ENCODE data around the gene MRPS23. TPM values are rescaled to one million over a fixed set of nuclear protein-coding genes. Genes with fewer than 3 reads are reported as not detected.

MRPS23 gene
- total RNA-seq, 1 experiment from 2014 or later: 70.3 TPM

- DNase-seq (ENCODE audit: extremely low read depth, low read depth): no peak
These were observed 43.5 kb downstream of the MRPS23 start for GRCh38 chr17:57806167-57806830.

GRCh38 chr17:57803021-57803420 is 46.8 kb downstream of the MRPS23 start:
- DNase-seq (ENCODE audit: extremely low read depth, low read depth): no peak

- no peak for DNase-seq (ENCODE audit: extremely low read depth, low read depth)
These were observed 48.7 kb downstream of the MRPS23 start for GRCh38 chr17:57801044-57801711.

- DNase-seq (ENCODE audit: extremely low read depth, low read depth): no peak
These were observed 55.0 kb downstream of the MRPS23 start for GRCh38 chr17:57794841-57795240.

GRCh38 chr17:57788725-57789124 is 61.1 kb downstream of the MRPS23 start:
- DNase-seq (ENCODE audit: extremely low read depth, low read depth): no peak

- no peak for DNase-seq (ENCODE audit: extremely low read depth, low read depth)
These were observed 64.8 kb downstream of the MRPS23 start for GRCh38 chr17:57785022-57785421.

Small RNAs within 50 kb of the gene (small RNA-seq; reads per million reads assigned to genes)
- gene RN7SKP94: 0 to 0.29 reads per million in 2 experiments

Other genes starting within 250 kb of the MRPS23 start
- not detected in 2 replicates for gene CCDC182, start 104.7 kb downstream of the MRPS23 start, total RNA-seq (2014; rRNA removed; shearing (Covaris generic))
- gene CUEDC1, start 105.4 kb upstream of the MRPS23 start, total RNA-seq (2014; rRNA removed; shearing (Covaris generic)): 12.2 and 13.7 TPM in 2 replicates
- gene VEZF1, start 138.2 kb upstream of the MRPS23 start, total RNA-seq (2014; rRNA removed; shearing (Covaris generic)): 45.5 and 51.4 TPM in 2 replicates
- 275 and 297 TPM in 2 replicates for gene SRSF1, start 157.2 kb upstream of the MRPS23 start, total RNA-seq (2014; rRNA removed; shearing (Covaris generic))
- 7.3 and 9.8 TPM in 2 replicates for gene DYNLL2, start 233.4 kb upstream of the MRPS23 start, total RNA-seq (2014; rRNA removed; shearing (Covaris generic))

All from NCI-H460 (cell line).